Activated CD8-positive, alpha-beta memory T cell treated with anti-CD3 and anti-CD28 coated beads, Interleukin-2, amount 50 U/mL, for 1 hour (primary cell): ENCODE data around the gene RAB4A.
"Not testable (repeated sequence)": the region's sequence is repeated elsewhere in the genome, so short reads cannot be mapped to it uniquely, and the experiment has no call there.

ENCODE experiments used
- DNase-seq: peaks from one replicate; pipeline ENCODE4 v3.0.0-alpha.2; 2020; ENCODE audit errors: extremely low read depth

The RAB4A gene

DNA sequence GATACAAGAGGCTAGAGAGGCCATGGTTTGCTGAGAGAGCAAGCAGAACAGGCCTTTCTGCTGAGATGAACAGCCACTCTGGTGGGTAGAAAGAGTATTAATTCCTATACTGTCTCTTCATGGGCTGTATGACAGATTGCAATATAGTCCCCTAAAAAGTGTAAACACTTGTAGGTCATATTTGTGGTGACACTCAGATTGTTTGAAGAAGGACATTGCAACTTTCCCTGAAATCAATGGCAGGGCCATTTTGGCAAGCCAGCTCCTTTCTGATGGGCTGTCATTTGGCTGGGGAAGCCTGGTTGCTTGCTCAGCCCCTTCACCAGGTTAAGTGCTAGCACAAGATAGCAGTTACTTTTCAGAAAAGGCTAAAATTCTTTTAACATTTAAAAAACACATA, 27.5 kb downstream of the RAB4A start:
- no peak for DNase-seq

DNA sequence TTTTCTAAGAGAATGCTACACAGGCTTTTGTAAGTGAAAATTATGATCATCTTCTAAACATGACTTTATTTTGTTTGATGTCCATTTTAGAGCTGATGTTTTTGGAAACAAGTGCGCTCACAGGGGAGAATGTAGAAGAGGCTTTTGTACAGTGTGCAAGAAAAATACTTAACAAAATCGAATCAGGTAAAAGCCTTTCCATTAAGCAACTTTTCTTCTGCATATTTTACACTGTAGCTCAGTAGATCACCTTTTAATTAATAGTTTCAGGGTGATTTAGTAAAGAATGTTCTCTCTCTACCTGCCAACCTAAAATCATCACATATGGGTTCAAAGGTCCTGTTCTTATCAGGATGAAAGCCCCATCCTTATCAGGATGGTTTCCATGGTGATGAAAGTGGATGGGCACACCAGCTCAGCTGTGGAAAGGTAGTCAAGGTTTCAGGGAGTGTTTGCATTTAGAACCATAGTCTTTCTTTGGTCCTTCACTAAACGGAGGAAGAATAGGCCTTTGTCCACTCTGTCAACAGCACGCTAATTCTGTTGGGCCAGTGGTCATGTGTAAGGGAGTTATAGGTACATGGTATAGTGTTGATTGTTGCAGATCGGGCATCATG, 28.1 kb downstream of the RAB4A start:
- no peak for DNase-seq

DNA sequence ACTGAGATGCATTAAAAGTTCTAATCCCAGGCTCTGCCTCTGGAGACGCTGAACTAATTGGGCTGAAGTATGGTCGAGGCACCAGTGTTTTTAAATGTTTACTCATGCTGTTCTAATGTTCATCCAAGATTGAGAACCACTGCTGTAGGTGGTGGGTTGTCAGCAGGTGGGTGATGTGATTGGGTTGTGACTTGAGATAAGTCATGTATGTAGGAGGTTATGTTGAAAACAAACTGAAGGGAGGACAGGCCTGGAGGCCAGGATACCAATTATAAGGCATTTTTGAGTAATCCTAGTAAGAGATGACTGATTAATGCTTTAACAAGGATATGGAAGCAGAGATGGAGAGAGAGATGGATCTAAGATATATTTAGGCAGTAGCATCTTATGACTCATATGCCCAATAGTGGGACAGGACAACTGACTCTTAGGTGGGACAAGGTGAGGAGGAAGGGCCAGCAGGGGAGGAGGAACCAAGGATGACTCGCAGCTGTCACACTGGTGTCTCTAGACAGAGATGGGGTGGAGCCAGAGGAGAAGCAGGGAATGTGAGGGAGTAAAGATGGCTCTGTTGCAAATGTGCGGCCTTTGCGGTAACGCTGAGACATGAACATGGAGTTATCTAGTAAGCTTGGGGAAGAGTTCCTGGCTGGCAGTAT, 29.3 kb downstream of the RAB4A start:
- no peak for DNase-seq

DNA sequence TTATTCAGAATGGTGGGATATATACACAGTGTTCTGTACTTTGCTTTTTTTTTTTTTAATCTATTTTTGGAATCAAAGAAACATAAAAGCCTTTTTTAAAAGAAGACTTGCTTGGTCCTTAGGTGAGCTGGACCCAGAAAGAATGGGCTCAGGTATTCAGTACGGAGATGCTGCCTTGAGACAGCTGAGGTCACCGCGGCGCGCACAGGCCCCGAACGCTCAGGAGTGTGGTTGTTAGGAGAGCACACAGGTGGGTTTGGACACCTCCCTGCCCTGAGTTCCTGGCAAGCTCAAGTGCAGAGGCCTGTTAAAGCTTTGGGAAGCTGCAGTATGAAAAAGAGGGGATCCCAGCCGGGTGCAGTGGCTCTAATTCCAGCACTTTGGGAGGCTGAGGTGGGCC, 31.8 kb downstream of the RAB4A start:
- no peak for DNase-seq

DNA sequence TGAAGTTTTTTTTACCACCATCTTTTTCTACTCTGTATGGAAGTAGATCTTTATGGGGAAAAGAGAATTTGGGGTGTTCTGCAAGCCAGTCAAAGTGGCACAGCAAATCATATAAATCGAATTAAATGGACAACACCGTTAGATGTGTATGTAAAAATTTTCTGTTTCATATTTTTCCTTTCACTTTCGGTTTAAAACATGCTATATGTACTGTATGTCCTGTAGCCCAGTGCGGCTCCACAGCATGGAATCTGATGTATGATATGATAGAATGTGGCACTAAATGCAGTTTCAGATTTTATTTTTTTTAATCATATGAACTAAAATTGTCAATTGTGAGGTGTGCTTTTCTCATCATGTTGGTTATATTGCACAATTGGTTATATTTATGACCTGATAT, 32.9 kb downstream of the RAB4A start:
- no peak for DNase-seq

DNA sequence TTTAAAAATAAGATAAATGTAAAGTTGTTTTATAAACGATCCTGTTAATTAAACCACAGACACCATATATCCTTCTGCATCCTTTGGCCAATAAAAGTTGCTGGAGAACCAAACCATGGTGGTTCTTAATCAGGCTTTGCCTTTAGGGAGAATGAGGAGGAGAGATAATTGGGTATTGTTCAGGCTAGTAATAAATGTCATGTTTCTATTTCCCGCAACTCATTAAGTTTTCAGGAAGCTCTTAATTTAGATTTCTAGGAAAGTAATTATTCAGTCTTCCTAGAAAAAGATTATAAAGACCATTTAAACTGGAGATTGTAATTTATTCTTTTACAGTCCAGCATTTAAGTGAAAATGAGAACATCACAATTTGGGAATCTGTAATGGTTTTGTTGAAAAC, 34.5 kb downstream of the RAB4A start:
- DNase-seq = no peak

DNA sequence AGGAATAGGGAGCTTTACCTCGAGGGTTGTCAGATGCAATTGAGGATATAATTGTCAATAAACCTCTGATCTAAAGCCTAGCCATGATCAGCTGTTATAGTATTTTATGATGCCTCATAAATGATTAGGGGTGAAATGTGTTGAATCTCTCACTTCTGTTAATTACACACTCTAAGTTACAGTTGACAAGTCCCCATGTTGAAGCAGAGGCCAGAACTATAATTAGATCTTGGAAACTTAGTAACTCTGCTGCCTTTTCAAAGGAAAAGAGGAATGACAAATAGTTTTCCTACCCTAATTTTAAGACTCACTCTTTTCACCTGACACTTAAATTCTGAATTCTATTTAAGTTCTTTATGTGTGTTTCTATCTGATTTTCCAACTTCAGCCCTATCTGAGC, 38.2 kb downstream of the RAB4A start:
- no peak for DNase-seq

DNA sequence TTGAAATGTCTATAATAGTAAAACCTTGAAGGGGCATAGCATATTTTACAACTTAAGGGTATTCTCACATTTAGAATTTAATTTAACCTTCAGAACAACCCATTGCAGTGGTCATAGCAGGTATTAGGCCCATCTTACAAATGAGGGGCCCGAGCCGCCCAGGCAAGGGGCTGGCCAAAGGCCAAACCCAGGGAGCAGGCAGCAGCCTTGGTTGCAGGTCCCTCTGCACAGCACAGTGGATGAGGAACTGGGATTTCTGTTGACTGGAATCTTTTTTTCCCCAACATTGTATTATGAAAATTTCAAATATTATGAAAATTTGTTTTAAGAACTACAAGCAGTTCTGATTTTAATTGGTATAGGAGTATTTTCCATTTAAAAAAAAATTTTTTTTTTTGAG, 38.8 kb downstream of the RAB4A start:
- DNase-seq = no peak

DNA sequence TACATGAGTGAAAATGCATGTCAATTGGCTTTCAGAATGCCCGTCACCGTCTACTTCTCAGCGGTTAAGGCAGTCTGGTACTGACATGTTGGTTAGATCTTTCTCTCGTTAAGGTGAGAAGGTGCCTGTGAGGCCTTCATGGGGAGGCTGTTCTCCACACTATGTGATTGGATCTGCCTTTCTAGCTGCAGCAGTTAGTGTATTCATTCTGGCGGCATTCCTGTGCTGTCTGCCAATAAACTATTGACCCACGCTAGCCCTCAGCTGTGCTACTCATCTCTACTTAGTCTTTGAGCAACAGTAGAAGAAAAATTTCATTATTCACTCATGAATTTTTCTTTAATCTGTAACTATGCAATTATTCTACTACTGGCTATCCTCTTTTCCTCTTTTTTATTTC, 39.9 kb downstream of the RAB4A start:
- DNase-seq = no peak

DNA sequence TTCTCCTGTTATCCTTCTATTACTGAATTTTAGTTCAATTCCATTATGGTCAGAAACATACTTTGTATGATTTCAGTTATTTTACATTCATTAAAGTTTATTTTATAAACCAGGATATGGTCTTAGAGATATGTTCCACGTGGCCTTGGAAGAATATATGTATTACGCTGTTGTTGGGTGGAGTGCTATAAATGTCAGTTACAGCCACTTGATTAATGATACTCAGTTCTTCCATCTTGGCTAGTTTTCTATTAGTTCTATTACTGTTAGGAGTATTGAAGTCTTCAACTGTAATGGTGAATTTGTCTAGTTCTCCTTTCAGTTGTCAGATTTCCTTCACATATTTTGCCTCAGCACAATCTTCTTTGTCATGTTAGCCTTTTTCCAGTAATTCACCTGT, 45.3 kb downstream of the RAB4A start:
- DNase-seq = no peak

DNA sequence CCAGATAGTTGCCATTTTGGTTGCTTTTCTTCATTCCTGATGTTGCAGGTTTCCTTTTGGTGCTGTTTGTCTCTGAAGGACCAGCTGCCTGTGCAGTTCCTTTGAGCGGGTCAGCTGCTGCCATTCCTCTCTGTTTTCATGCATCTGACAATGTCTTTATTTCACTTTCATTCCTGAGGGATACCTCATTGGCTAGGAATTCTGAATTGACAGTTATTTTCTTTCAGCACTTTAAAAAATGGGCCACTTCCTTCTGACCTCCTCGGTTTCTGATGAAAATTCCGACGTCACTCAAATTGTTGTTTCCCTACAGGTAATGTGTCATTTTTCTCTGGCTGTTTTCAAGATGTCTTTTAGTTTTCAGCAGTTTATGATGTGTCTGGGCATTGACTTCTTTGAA, 47.1 kb downstream of the RAB4A start:
- DNase-seq = no peak

DNA sequence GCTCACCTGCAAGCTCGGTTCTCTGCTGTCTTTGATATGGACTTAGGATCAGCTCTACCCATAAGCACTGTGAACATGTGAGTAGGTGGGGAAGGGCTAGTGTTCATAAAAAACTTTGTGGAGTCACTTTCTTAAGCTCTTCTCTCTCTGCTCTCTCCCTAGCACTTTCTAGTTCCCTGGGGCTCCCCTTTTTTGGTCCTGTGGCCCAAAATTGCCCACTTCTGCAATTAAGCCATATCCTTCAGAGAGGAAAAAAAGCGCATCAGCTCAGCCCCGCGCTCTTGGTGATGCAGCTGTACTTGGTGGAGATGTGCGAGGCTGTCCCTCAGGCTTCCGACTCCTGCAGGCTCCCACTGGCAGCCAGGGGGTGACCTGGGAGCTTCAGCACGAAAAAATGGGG, 48.6 kb downstream of the RAB4A start:
- no peak for DNase-seq

DNA sequence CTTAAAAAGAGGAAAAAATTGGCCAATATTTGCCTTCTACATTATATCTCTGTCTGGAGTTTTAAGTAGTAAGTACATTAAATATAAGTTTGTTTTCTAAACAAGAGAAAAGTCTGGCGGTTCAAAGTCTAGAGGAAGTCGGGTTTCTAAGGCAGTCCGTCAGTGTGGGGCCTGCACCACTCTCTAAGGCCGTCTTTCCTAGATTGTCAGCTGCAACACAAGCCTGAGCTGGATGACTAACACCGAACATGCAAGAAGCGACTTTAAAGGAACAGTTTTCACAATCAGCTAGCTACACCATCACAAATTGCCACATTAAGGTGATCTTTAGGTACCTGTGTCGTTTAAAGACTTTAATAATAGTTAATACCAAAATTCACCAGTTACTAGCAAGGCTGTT, 52.3 kb downstream of the RAB4A start:
- DNase-seq = no peak

DNA sequence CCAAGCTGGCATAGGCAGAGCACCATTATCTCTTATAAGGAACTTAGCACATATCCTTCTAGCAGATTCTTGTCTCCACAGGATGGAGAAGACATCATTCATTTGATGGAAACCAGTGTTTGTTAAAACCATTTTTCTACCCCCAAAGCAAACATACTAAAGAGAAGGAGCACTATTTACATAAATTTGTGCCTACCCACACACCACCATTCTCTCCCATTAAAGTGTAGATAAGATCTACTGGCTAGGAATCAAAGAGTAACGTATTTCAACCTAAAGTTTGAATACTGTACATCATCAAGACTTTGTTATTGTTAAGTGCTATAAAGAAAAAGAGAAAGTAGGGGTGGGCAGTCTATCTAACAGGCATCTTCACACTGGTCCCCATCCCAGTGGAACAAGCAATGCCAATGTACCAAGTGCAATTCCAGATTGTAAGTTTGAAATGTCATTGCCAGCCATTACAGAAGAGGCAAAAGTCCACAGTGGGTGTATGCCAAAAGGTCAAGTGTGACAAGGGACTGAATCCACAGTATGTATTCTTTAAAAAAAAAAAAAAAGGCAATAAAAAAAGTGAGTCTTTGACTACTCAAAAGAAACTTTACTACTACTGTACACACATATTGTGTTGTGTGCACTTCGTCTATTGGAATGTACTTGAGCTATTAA, 53.1 kb downstream of the RAB4A start:
- DNase-seq = no peak

DNA sequence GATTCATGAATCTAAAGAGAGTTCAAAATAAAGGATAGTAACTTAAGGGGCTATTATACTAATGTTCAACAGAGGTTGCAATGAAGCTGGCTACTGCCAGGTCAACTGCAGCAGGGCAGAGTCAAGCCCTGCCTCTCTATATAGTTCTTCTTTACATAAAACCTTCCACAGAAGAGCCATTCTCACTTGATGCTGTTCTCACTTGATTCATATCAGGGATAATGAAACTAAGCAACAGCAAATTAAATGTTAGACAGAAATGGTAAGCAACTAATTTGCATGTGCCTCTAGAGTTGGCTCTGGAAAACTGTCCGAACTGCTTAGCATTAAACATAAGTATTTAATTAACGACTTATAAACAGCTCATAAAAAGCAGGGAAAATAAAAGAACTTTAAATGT, 54.5 kb downstream of the RAB4A start:
- no peak for DNase-seq

DNA sequence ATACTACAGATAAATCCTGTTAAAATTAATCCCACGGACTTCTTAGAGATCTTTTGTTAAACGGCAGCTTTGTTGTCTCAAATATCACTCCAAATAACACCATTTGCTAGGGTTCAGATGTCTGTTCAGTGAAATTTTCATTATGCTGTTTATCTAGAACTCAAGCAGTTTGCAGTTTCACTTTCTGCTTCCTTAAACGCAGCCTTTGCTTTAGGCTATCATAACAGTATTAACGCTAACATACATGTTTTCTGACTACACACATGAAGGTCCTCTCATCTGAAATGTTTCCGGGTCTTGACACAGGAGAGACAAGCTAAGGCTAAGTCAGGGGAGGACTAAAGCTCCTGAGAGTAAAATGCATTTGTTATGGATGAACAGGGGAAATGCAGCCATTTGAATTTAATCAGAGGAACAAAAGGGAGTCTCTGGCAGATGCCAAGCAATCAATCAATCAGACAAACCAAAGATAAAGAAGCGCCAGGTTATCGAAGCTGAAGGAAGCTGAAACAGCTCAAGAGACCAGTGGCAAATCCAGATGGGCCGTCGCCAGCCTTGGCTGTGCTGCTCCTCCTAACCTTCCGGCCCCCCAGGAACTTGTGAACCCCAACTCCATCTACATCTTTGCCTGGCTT, 55.1 kb downstream of the RAB4A start:
- DNase-seq = no peak

DNA sequence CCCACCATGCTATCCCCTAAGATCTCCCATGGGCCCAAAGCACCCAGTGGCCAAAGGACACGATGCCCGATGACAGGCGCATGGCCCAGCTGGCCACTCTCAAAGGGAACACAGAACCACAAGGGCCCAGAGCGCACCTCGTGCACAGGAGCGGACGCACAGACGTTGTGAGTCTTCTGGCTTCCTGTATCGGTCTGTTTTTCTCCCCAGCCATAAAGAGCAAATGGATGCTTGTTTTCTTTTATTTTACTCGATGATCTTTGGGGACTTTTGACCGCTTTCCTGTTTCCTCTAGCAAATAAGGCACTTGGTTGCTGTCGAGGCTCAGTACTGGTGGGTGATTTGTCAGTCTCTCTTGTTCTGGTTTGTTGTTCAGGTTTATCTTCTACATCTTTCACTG, 55.7 kb downstream of the RAB4A start:
- no peak for DNase-seq

DNA sequence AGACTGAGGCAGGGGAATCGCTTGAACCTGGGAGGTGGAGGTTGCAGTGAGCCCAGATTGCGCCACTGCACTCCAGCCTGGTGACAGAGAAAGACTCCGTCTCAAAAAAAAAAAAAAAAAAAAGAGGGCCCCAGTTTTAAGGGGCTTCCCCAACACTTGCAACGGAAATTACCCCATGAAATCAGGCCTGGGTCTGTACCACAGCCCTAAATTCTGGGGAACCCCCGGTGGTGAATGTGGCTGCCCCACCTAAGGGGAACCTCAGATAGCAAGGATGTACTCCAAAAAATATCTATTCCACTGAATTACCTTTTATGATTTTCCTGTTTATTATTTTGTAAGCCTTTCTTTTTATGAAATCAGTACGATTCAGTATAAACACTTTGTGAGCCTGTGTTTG, 56.9 kb downstream of the RAB4A start:
- not testable (repeated sequence) for DNase-seq

DNA sequence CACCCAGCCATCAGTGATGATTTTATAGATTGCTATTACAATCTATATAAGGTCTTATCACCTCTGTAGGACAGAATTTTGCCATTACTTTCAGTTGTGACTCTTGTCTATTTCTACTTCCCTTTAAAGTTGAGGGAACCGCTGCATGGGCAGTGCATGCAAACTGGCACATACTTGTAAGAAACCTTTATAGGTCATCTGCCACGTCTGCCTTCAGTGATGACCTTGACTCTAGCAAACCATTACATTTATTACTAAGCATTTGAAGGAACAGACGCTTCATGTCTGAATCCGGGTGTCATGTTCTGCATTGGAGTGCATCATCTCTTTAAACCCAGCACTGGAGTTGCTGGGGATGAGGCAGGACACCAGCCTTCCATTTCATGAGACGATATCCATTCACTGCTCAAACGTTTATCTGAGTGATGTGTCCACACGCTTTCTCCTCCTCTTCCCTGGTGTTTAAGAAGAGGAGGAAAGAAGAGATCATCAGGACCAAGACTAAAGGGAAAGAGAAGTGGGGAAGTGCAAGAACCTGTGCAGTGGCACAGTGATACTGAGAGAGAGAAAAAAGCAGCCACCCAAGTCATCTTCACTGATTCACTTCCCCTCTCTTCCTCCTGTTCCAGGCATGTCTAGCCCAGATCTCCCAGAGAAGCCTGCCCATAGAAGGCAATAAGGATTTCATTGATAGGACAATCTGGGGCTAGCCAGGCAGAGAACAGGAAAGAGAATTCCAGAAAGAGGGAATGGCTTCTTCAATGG, 57.9 kb downstream of the RAB4A start:
- no peak for DNase-seq

DNA sequence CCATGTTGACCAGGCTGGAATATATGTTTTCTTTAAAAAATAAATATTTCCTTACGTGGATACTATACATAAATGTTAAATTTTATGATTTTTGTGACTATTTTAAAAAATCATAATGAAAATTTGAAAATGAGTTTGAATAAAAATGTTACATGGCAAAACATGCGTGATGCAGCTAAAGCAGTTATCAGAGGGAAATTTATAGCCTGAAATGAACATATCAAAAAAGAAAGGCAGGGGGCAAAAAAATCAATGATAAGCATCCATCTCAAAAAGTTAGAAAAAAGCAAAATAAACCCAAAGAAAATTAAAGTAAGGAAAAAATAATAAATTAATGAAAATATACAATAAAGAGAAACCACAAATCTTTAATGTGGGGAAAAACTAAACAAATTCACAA, 63.4 kb downstream of the RAB4A start:
- DNase-seq = no peak

DNA sequence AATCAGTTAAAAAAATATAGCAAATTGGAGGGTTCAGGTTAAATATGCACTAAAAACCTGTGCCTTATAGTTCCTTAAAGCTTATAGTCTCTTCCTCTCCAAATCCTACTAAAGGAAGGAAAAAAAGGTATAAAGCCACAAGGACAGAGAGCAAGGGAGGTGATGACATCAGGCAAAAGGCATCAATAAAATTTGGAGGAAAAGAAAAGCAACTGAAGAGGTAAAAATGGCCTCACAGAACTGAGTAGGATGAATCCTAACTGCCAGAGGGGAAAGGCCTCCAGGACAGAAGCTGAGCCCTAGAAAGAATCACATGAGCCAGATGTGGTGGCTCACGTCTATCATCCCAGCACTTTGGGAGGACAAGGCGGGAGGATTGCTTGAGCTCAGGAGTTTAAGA, 63.8 kb downstream of the RAB4A start:
- no peak for DNase-seq

DNA sequence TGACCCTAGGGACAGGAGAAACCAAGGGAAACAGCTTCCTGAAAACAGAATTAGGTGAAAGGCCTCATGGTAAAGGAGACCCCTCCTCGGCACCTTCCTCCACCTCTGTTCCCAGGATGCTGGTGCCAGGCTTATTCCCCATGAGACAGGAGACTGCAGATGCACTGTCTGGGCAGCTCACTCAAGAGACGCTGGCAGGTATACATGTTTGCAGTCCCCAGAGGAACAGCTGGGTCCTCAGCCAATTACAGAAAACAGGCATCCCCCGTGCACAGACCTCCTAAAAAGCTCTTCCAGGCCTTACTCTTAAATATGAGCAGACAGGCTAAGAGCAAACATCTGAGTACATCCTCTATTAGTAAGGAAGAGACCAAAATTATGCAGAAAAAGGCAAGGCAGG, 65.4 kb downstream of the RAB4A start:
- DNase-seq = no peak
